ENCODE data around the gene EIPR1.
"Not testable (repeated sequence)": the region's sequence is repeated elsewhere in the genome, so short reads cannot be mapped to it uniquely, and the experiment has no call there.

EIPR1 gene

GRCh38 chr2:3200420-3200939, 177.1 kb downstream of the EIPR1 start:
- DNase-seq (ENCODE audit: low read depth in 2 of 2, low spot score in 1 of 2), result no peak

GRCh38 chr2:3199627-3200345, 177.8 kb downstream of the EIPR1 start:
- DNase-seq (ENCODE audit: low read depth in 2 of 2, low spot score in 1 of 2), result no peak

GRCh38 chr2:3198671-3199192, 178.9 kb downstream of the EIPR1 start:
- DNase-seq (ENCODE audit: low read depth in 2 of 2, low spot score in 1 of 2), result not testable (repeated sequence)

GRCh38 chr2:3198119-3198518, 179.5 kb downstream of the EIPR1 start:
- no peak for DNase-seq (ENCODE audit: low read depth in 2 of 2, low spot score in 1 of 2)

GRCh38 chr2:3197308-3197707, 180.3 kb downstream of the EIPR1 start:
- DNase-seq (ENCODE audit: low read depth in 2 of 2, low spot score in 1 of 2), result no peak

- no peak for DNase-seq (ENCODE audit: low read depth in 2 of 2, low spot score in 1 of 2)
These were observed 180.9 kb downstream of the EIPR1 start for GRCh38 chr2:3196716-3197115.

GRCh38 chr2:3195641-3196476, 181.8 kb downstream of the EIPR1 start:
- DNase-seq (ENCODE audit: low read depth in 2 of 2, low spot score in 1 of 2), result no peak

- no peak for DNase-seq (ENCODE audit: low read depth in 2 of 2, low spot score in 1 of 2)
These were observed 182.8 kb downstream of the EIPR1 start for GRCh38 chr2:3194828-3195227.

GRCh38 chr2:3193443-3194330, 183.9 kb downstream of the EIPR1 start:
- no peak for DNase-seq (ENCODE audit: low read depth in 2 of 2, low spot score in 1 of 2)

GRCh38 chr2:3192920-3193319, 184.7 kb downstream of the EIPR1 start:
- DNase-seq (ENCODE audit: low read depth in 2 of 2, low spot score in 1 of 2), result no peak

GRCh38 chr2:3192281-3192818, 185.3 kb downstream of the EIPR1 start:
- DNase-seq (ENCODE audit: low read depth in 2 of 2, low spot score in 1 of 2), result no peak

GRCh38 chr2:3189961-3190360, 187.7 kb downstream of the EIPR1 start:
- no peak for DNase-seq (ENCODE audit: low read depth in 2 of 2, low spot score in 1 of 2)

GRCh38 chr2:3189076-3189591, 188.5 kb downstream of the EIPR1 start:
- no peak for DNase-seq (ENCODE audit: low read depth in 2 of 2, low spot score in 1 of 2)

- DNase-seq (ENCODE audit: low read depth in 2 of 2, low spot score in 1 of 2), result no peak
These were observed 189.1 kb downstream of the EIPR1 start for GRCh38 chr2:3188405-3188946.

GRCh38 chr2:3187467-3187866, 190.2 kb downstream of the EIPR1 start:
- no peak for DNase-seq (ENCODE audit: low read depth in 2 of 2, low spot score in 1 of 2)

GRCh38 chr2:3186766-3187165, 190.9 kb downstream of the EIPR1 start:
- no peak for DNase-seq (ENCODE audit: low read depth in 2 of 2, low spot score in 1 of 2)

GRCh38 chr2:3185910-3186309, 191.7 kb downstream of the EIPR1 start:
- DNase-seq (ENCODE audit: low read depth in 2 of 2, low spot score in 1 of 2), result no peak

GRCh38 chr2:3185256-3185655, 192.4 kb downstream of the EIPR1 start:
- DNase-seq (ENCODE audit: low read depth in 2 of 2, low spot score in 1 of 2), result no peak

- DNase-seq (ENCODE audit: low read depth in 2 of 2, low spot score in 1 of 2), result no peak
These were observed 193.5 kb downstream of the EIPR1 start for GRCh38 chr2:3184167-3184566.

- no peak for DNase-seq (ENCODE audit: low read depth in 2 of 2, low spot score in 1 of 2)
These were observed 193.9 kb downstream of the EIPR1 start for GRCh38 chr2:3183766-3184165.
